ENCODE measurements around the gene IL34. TPM values are rescaled to one million over a fixed set of nuclear protein-coding genes. Genes with fewer than 3 reads are reported as not detected.
A peak's percentile ranks its signal among the peaks of the same experiment; 100 is the strongest.

The IL34 gene
- total and polyA plus RNA-seq, 2 of the 13 experiments (the other 11 are each of a cell fraction or from before 2014, with no cell fraction given): 1.2 to 1.3 TPM

- no peak for ATAC-seq
- POLR2A ChIA-PET: no interaction called here
- CTCF ChIA-PET (ENCODE audit: low intra/inter-chr PET ratio, low total read pairs): no interaction called here
Observed at GRCh38 chr16:70611785-70612303, 34.5 kb upstream of the IL34 start.

GRCh38 chr16:70612931-70613330 is 33.4 kb upstream of the IL34 start:
- H3K4me1 ChIP-seq (ENCODE audit: insufficient read depth, low read length): peaks cover 11% of the 10 kb centered on the region; the same call in 1 of the 2 replicates
- no peak overlapping the region for H3K9ac ChIP-seq (ENCODE audit: insufficient read depth, low read depth, low read length)
- no peaks in the 10 kb centered on the region for H3K36me3 ChIP-seq (replicated peaks in 1 of 2; ENCODE audit: control insufficient read depth in 1 of 2, insufficient read depth in 2 of 2, low read length in 2 of 2)
- no peaks in the 10 kb centered on the region for H3K79me2 ChIP-seq (ENCODE audit: insufficient read depth, low read length)
- no TSS peak for BruUV-seq (replicated peaks)
- in situ Hi-C loops (cut with HindIII; ENCODE audit: extremely low pct_ligation_motif_present, low pct_unique_long_range_greater_than_20kb) (no loop called here), intact Hi-C loops (cut with micrococcal nuclease; ENCODE audit: unreplicated experiment) (no loop called here)
- no peak for ATAC-seq
- no peak overlapping the region for H3K27ac ChIP-seq (ENCODE audit: extremely low read length, insufficient read depth, low read length)
- H3K9me3 ChIP-seq (ENCODE audit: low read length): no peaks in the 10 kb centered on the region
- H3K27me3 ChIP-seq (ENCODE audit: control insufficient read depth in 1 of 2, insufficient read depth in 2 of 2, low read length in 2 of 2): peaks cover 0 to 14% of the 10 kb centered on the region in 2 experiments; a peak in 1 of 5 replicates
- H3K4me2 ChIP-seq (ENCODE audit: low read depth, low read length): no peak overlapping the region
- CTCF ChIA-PET (ENCODE audit: low intra/inter-chr PET ratio, low total read pairs): no interaction called here
- 44% methylated on average over 8 of the region's 8 CpGs for WGBS (ENCODE audit: low lambda C conversion rate)
- H2AFZ ChIP-seq (ENCODE audit: low read length): no peak overlapping the region
- POLR2A ChIA-PET: no interaction called here
- no peak for DNase-seq (ENCODE audit: low spot score)
- no peaks in the 10 kb centered on the region for H4K20me1 ChIP-seq (ENCODE audit: insufficient read depth, low read length)
- H3K4me3 ChIP-seq (replicated peaks in 1 of 3; ENCODE audit: insufficient read depth in 1 of 3, low read depth in 2 of 3, low read length in 3 of 3): no peak overlapping the region
- no peak for FAIRE-seq
- no peak for TF ChIP-seq HDAC2 (CRISPR knock-in tag; IDR thresholded peaks at IDR 0.05)

More at GRCh38 chr16:70611785-70612303, 34.5 kb upstream of the IL34 start:
- no peak for TF ChIP-seq ZMYM4 (CRISPR knock-in tag; IDR thresholded peaks at IDR 0.05)
- no peak for TF ChIP-seq TMF1 (CRISPR knock-in tag; IDR thresholded peaks at IDR 0.05; ENCODE audit: low read depth)
- TF ChIP-seq ZNF121 (CRISPR knock-in tag; IDR thresholded peaks at IDR 0.05): peak; percentile 57; the same call in 1 of the 2 replicates
- no peak for TF ChIP-seq IKZF4 (CRISPR knock-in tag; IDR thresholded peaks at IDR 0.05; ENCODE audit: borderline replicate concordance, low read depth, not compliant biosample characterization)
- Histone ChIP-seq H2AFZ (ENCODE audit: low read length) (no peak overlapping the region), H3K9me3 (ENCODE audit: low read length) (no peaks in the 10 kb centered on the region), H4K20me1 (ENCODE audit: insufficient read depth, low read length) (no peaks in the 10 kb centered on the region), H3K79me2 (ENCODE audit: insufficient read depth, low read length) (no peaks in the 10 kb centered on the region), H3K4me1 (ENCODE audit: insufficient read depth, low read length) (peaks cover 11% of the 10 kb centered on the region; the same call in 1 of the 2 replicates), H3K27me3 (ENCODE audit: control insufficient read depth in 1 of 2, insufficient read depth in 2 of 2, low read length in 2 of 2) (peaks cover 0 to 15% of the 10 kb centered on the region in 2 experiments; a peak in 1 of 5 replicates), H3K4me3 (replicated peaks in 1 of 3; ENCODE audit: insufficient read depth in 1 of 3, low read depth in 2 of 3, low read length in 3 of 3) (no peak overlapping the region), H3K9ac (ENCODE audit: insufficient read depth, low read depth, low read length) (no peak overlapping the region), H3K36me3 (replicated peaks in 1 of 2; ENCODE audit: control insufficient read depth in 1 of 2, insufficient read depth in 2 of 2, low read length in 2 of 2) (no peaks in the 10 kb centered on the region), H3K4me2 (ENCODE audit: low read depth, low read length) (no peak overlapping the region), H3K27ac (ENCODE audit: extremely low read length, insufficient read depth, low read length) (no peak overlapping the region)
- FAIRE-seq (no peak), DNase-seq (ENCODE audit: low spot score) (no peak)
- no TSS peak for BruUV-seq (replicated peaks)
- in situ Hi-C loops (cut with HindIII; ENCODE audit: extremely low pct_ligation_motif_present, low pct_unique_long_range_greater_than_20kb): no loop called here
- intact Hi-C loops (cut with micrococcal nuclease; ENCODE audit: unreplicated experiment): no loop called here
- WGBS (ENCODE audit: low lambda C conversion rate): 7% methylated on average over 4 of the region's 4 CpGs
